Skeletal muscle cell (primary cell): ENCODE measurements around the gene FAM107B.
"Not testable (repeated sequence)": the region's sequence is repeated elsewhere in the genome, so short reads cannot be mapped to it uniquely, and the experiment has no call there.

ENCODE experiments used
- DNase-seq: peaks from one replicate; pipeline ENCODE4 v3.0.0-alpha.2; 2010; ENCODE audit warnings: low read depth
- H3K4me3 ChIP-seq: 2 replicates; pipeline ENCODE4 v1.5.1; 2011; ENCODE audit warnings: low read depth, mild to moderate bottlenecking, control low read depth, low read length, moderate library complexity

FAM107B gene

DNA sequence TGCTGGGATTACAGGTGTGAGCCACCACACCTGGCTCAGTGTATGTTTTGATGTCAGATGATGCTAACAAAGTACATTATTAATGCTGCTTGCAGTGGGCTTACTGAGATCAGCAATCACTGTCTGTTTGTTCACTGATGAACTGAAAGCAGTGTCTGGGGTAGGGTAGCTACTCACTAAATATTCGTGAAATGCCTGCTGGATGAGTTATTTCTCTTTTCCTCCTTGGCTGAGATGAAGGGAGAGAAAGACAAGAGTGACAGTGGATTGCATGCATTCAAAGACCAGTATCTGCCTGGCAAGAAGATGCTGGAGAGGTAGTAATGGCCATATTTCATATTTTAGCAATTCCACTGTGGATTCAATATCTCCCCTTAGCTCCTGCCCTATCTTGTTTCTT is 32.3 kb downstream of the FAM107B start:
- H3K4me3 ChIP-seq, result no peak overlapping the region

DNA sequence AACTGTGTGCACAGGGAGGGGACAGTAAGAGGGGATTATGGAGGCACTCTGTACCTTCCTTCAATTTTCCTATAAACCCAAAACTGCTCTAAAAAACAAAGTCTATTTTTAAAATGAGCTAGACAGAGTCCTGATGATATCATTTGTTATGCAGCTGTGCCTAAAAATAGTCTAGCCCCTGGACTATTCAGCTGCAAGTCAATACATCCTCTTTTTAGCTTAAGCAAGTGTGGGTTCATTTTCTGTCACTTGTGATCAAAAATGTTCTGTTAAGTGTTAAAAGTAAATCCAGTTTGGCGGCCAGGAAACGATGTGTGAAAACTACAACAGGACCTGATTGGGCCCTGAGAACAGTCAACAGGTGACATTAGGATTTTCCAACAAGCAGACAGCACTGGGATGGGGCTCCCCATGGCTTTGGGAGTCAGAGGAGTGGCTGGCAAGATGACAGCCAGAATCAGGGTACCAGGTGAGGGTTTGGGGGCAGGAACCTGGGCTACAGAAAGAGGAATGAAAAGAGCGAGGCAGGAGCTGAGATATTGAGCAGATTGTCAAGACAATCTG is 33.9 kb downstream of the FAM107B start:
- no peak overlapping the region for H3K4me3 ChIP-seq
- DNase-seq, result no peak

More for the DNA sequence above, 32.3 kb downstream of the FAM107B start:
- DNase-seq, result no peak

- DNase-seq, result no peak
- H3K4me3 ChIP-seq, result no peak overlapping the region
Observed at GRCh38 chr10:14737808-14738545, 36.7 kb downstream of the FAM107B start.

DNA sequence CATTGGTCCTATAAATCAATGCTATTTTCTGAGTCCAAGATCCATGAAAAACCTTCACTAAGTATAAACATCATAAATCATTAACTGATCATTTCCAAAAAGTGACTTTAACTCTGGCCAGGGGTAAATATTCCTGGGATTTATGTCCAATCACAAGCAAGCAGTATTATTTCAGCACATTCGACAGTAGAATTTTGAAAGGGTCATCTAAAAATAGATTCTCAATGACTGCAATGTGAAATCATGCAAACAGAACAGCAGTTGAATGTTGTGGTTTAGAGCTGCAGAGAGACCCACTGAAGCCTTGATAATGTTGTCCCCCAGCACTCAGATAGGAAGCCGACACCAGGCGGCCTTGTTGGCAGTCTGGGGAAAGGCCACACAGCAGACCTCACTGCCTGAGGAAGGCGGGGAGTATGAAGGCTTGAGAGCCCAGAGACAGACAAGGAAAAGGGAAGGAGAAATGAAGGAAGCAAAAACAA is 38.1 kb downstream of the FAM107B start:
- H3K4me3 ChIP-seq, result no peak overlapping the region
- no peak for DNase-seq

DNA sequence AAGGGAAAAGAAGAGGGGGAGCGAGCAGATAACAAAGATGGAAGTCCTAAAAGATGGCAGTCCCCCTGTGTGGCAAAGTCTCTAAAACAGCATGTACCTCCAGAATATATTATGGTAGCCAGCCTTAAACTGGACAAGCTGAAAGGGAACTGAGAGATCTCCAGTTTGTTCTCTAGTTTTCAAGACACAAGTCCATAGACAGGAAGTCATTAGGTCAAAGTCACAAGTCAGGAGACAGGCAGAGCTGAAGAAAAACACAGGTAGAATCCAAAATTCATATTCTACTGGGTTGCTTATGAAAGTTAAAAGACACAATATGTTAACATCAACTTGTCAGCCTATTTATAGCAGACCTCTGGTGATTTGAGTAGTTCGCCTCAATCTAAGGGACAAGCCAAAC is 38.7 kb downstream of the FAM107B start:
- H3K4me3 ChIP-seq, result no peak overlapping the region
- DNase-seq, result no peak

DNA sequence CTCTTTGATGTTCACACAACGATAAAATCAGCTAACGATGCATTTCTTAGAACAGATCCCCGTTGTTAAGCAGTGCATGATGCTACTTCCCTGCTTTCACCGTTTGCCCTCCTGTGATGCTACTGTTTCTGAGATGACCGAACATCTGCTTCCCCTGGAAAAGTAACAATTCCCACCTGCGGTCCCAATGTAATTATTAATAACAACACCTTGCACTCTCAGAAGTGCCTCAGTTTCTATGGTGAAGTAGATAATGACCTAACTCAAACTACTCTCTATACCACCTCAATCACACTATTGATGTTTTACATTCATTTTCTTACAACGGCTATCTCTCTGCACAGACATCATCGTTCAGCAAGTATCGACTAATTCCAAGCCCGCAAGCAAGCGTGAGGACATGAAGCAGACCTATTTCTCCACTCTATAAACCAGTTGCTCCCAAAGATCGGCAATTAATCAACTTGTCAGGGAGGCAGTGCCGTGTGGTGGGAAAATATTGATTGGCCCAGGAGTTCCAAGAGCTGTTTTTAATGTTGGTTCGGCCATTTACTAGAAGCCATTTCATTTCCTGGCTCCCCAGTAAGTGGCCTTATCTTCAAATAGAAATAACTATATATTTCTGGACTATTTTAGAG is 42.7 kb downstream of the FAM107B start:
- no peak overlapping the region for H3K4me3 ChIP-seq
- no peak for DNase-seq

DNA sequence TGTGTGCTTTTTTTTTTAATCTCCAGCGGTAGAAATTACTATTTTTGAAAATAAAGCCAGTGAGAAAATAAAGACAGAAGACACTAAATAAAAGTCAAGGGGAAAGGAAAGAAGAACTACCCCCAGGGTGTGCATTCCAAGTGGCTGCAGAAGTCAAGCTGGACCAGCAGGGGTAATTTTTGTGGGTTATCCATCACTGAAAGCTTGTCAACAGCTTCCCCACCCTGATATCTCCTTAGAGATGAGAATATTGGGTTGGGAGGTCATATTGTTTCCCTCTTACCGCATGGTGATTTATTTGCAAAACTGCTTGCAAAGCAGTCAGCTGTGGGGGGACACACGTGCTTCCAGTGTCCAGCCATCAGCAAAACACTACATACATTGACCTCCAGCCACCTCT is 46.4 kb downstream of the FAM107B start:
- H3K4me3 ChIP-seq, result no peak overlapping the region
- no peak for DNase-seq

GRCh38 chr10:14727924-14728323 is 46.8 kb downstream of the FAM107B start:
- DNase-seq, result no peak
- H3K4me3 ChIP-seq, result no peak overlapping the region

GRCh38 chr10:14727465-14727864 is 47.2 kb downstream of the FAM107B start:
- DNase-seq, result no peak
- H3K4me3 ChIP-seq, result no peak overlapping the region

- no peak overlapping the region for H3K4me3 ChIP-seq
- DNase-seq, result no peak
Observed at GRCh38 chr10:14724931-14725330, 49.8 kb downstream of the FAM107B start.

GRCh38 chr10:14723052-14723689 is 51.5 kb downstream of the FAM107B start:
- no peak overlapping the region for H3K4me3 ChIP-seq
- no peak for DNase-seq

DNA sequence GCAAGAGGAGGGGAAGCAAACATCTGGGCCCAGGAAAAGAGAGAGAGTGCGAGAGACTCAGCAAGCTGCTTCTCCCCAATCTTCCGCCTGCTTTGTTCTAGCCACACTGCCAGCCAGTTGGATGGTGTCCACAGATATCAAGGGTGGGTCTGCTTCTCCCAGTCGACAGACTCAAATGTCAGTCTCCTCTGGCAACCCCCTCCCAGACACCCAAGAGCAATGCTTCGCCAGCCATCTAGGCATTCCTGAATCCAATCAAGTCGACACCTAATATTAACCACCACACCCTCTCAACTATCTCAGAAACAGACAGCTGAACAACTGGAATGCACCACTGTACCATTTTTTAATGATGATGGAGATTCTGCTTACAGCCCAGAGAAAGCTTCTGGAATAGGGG is 57.1 kb downstream of the FAM107B start:
- DNase-seq, result no peak
- H3K4me3 ChIP-seq, result no peak overlapping the region

DNA sequence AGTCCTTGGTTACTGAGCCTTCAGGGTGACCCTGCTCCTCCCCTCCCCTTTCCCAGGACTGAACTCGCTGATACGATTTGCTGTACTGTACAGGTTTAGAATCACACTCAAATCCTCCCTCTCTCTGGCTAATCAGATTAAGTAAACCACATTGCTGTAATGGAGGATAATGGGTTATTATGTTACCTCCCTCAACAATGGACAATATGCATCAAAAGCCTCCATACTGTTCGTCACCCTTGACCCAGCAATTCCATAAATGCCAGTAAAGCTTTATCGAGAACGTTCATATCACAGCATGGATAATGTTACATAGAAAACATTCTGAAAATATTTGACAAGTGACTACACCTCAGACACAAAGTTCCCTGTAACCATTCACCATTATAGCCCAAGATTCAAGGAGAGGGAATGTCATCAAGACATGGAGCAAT is 61.7 kb downstream of the FAM107B start:
- DNase-seq, result no peak
- H3K4me3 ChIP-seq, result no peak overlapping the region

- not testable (repeated sequence) for DNase-seq, H3K4me3 ChIP-seq
Observed at GRCh38 chr10:14709344-14709743, 65.4 kb downstream of the FAM107B start.

GRCh38 chr10:14707481-14707880 is 67.2 kb downstream of the FAM107B start:
- DNase-seq, result no peak

GRCh38 chr10:14705548-14706230 is 69.0 kb downstream of the FAM107B start:
- DNase-seq, result no peak
- H3K4me3 ChIP-seq, result no peak overlapping the region

More at GRCh38 chr10:14707481-14707880, 67.2 kb downstream of the FAM107B start:
- no peak overlapping the region for H3K4me3 ChIP-seq

DNA sequence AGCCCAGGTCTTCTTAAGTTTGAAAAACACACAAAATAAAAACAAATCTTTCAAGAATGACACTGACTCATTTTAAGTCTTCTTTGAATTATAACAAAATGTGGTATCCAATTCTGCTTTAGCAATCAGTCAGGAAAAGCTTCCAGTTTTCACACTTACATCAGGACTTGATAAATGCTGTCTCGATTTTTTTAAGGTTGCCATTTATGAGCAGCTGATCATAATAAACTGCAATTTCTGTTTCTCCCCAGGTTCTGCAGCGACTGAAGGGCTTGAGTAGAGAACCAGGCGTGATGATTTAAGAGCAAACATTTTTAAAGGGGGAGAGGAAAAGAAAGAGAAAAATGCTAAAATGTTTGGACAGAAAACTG is 71.1 kb downstream of the FAM107B start:
- no peak for DNase-seq
- H3K4me3 ChIP-seq, result no peak overlapping the region

DNA sequence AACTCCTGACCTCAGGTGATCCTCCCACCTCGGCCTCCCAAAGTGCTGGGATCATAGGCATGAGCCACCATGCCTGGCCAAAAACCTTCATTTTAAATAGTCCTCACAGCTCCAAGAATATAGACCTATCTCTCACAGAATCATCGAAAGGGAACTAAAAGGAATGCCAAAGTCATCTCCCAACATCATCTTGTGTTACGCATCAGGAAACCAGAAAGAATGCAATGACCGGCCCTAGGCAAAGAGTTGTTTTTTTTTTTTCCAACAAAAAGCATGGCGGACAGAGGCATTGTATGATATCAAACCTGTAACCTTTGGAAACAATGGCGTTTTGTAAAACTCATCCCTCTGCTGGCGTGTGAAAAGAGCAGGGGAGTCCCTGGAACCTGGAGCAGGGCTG is 73.2 kb downstream of the FAM107B start:
- no peak overlapping the region for H3K4me3 ChIP-seq
- no peak for DNase-seq

GRCh38 chr10:14700546-14700945 is 74.2 kb downstream of the FAM107B start:
- no peak for DNase-seq
- no peak overlapping the region for H3K4me3 ChIP-seq

- H3K4me3 ChIP-seq, result no peak overlapping the region
- DNase-seq, result no peak
Observed at GRCh38 chr10:14699482-14699881, 75.2 kb downstream of the FAM107B start.
